ENCODE measurements around the gene BMPR1B.

DNA sequence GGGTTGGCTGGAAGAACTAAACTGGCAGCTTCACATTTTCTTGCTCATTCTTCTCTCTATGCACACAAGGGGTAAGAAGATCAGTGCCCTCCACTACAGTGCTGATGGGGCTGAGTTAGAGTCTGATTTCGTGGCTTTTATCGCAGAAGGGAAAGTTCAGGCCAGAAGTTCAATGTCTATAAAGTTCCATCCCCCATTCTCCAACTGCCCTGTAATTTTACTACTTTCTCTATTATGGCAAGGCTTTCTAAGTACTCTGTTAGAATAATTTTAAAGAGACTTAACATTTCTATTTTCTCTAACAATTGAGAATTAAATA is 293.9 kb downstream of the BMPR1B start:
- TF ChIP-seq RAD21 (IDR thresholded peaks at IDR 0.05; ENCODE audit: low read length) = no peak
- TF ChIP-seq, protein P1, sequence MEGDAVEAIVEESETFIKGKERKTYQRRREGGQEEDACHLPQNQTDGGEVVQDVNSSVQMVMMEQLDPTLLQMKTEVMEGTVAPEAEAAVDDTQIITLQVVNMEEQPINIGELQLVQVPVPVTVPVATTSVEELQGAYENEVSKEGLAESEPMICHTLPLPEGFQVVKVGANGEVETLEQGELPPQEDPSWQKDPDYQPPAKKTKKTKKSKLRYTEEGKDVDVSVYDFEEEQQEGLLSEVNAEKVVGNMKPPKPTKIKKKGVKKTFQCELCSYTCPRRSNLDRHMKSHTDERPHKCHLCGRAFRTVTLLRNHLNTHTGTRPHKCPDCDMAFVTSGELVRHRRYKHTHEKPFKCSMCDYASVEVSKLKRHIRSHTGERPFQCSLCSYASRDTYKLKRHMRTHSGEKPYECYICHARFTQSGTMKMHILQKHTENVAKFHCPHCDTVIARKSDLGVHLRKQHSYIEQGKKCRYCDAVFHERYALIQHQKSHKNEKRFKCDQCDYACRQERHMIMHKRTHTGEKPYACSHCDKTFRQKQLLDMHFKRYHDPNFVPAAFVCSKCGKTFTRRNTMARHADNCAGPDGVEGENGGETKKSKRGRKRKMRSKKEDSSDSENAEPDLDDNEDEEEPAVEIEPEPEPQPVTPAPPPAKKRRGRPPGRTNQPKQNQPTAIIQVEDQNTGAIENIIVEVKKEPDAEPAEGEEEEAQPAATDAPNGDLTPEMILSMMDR (conservative IDR thresholded peaks at IDR 0.05; ENCODE audit: low read depth, low read length) = no peak
- no peak for TF ChIP-seq MXI1 (IDR thresholded peaks at IDR 0.05; ENCODE audit: borderline replicate concordance, low read depth, low read length)
- TF ChIP-seq, protein P2, sequence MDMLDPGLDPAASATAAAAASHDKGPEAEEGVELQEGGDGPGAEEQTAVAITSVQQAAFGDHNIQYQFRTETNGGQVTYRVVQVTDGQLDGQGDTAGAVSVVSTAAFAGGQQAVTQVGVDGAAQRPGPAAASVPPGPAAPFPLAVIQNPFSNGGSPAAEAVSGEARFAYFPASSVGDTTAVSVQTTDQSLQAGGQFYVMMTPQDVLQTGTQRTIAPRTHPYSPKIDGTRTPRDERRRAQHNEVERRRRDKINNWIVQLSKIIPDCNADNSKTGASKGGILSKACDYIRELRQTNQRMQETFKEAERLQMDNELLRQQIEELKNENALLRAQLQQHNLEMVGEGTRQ (IDR thresholded peaks at IDR 0.05; ENCODE audit: low read depth, low read length) = no peak
- TF ChIP-seq POLR2A (IDR thresholded peaks at IDR 0.05; ENCODE audit: low read depth, low read length) = no peak
- no peak for TF ChIP-seq BHLHE40 (IDR thresholded peaks at IDR 0.05; ENCODE audit: low read depth, low read length)

All from IMR-90 (cell line).